GM19099 (cell line): ENCODE measurements around the gene FAM120B.

Experiments used
- POLR2A ChIP-seq: IDR thresholded peaks from 3 replicates; pipeline ENCODE4 v1.6.1; 2011; ENCODE audit warnings: low read depth; ENCODE audit not compliant: insufficient read length; ENCODE audit errors: extremely low read depth

Gene FAM120B

DNA sequence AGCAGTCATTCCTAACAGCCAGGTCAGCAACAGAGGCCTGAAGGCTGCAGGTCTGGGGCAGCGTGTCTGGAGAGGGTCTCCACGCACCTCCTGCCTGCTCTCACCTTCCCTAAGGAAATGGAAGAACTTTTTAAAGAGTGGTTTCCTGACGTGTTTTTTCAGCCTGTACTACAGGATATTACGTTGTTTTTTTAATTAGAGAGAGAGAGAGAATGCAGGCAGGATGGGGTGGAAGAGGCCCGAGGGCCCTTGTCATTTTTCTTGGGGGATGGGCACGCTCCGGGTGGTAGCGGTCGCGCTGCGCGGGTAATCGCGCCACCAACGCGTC, 17.7 kb upstream of the FAM120B start:
- no peak for TF ChIP-seq POLR2A

GRCh38 chr6:170289180-170289931, 17.2 kb upstream of the FAM120B start:
- TF ChIP-seq POLR2A = no peak

GRCh38 chr6:170289951-170290295, 16.6 kb upstream of the FAM120B start:
- TF ChIP-seq POLR2A = no peak

- peak; percentile 53 for TF ChIP-seq POLR2A
Measured at GRCh38 chr6:170290296-170291128, 16.0 kb upstream of the FAM120B start, which contains the start of gene DLL1. TSS of gene DLL1 (minus strand) at chr6:170291078. CDS start at chr6:170290139, 939 bp downstream.

GRCh38 chr6:170291271-170292110, 15.1 kb upstream of the FAM120B start:
- no peak for TF ChIP-seq POLR2A

- TF ChIP-seq POLR2A = no peak
Measured at GRCh38 chr6:170292111-170292406, 14.5 kb upstream of the FAM120B start.

- no peak for TF ChIP-seq POLR2A
Measured at GRCh38 chr6:170292407-170293158, 14.0 kb upstream of the FAM120B start.

GRCh38 chr6:170293341-170294231, 13.0 kb upstream of the FAM120B start:
- no peak for TF ChIP-seq POLR2A

DNA sequence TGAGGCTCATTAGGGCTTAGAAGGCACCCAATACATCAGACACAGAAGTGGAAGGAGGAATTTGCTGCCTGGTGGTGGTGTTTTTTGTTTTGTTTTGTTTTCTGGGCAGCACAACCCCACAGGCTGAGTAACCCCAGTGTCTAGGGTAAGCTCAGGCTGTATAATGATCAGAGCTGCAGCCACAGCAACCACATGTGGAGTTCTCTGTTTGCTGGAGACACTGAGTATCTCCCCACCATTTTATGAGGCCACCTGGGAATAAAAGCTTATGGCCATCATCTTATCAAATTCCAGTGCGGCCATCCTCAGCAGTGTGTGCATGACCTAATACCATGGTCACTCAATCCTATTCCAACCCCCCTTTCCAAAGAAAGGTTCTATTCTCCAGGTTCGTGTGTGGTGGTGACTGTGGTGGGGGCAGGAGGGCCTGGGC, 12.2 kb upstream of the FAM120B start:
- TF ChIP-seq POLR2A = no peak

DNA sequence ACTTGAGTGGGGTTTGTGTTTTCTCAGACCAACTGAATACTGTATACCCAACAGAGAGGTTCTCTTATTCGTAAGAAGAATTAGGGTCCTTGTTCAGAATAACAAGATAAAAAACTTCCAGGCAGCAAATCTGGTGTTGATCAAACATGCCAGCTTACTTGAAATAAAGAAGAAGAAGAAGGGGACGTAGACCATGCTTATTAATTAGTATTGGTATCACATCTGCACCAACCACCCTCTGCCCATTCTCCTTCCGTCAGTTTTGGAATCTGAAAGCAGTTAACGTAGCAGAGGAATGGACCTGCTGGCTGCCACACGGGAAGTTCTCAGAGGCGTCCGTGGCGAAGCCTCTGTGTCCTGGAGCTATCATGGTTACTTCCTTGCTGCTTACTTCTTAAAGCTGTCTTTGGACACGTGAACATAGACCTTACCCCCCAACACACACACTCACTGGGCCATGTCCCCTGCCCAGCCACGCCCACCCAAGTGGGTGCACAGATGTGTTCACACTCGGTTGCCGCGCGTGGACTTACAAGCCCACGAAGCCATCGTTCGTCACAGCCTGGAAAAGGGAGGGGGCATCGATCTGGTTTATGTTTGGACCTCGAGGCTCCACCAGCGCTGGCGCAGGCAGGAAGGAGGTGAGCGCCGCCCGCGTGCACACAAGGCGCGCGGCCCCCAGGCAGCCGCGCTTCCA, 11.6 kb upstream of the FAM120B start:
- no peak for TF ChIP-seq POLR2A

DNA sequence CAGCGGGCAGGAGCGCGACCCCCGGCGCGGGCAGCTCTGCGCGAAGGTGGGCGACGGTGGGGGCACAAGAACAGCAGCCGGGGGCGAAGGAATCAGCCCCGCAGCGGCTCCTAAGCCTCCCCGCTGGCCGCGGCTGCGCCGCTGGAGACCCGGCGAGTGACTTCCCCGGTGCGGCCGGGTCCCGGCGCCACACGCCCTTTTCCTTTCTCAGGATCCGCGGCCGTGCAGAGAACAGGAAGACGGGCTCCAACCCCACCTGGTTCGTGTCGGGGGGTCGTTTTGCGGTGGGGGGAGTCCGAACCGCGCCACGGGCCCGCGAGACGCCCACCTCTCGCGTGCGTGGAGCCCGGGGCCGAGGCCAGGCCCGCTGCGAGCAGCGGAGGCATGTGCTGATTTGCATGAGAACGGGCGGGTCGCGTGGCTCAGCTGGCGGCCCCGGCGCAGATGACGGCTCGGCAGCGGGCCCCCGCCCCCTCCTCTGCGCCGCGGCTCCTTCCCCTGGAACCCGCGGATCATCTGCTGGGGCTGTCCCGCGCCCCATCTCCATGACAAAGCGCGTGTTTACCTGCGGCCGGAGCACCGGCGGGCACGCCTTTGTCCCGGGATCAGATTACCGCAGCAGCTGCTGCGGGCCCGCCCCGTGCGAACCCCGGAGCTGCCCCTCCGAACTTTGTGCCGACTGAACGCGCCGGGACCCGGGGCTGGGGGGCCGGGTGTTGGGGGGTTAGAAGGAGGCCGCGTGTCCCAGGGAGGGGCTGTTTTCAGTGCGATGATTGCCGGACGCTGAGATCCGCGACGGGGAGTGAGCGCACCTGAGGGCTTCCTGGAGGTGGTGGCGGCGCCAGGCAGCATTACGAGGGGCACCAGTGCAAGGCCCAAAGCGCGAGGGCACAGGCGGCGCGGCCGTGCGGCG, 10.8 kb upstream of the FAM120B start:
- no peak for TF ChIP-seq POLR2A

DNA sequence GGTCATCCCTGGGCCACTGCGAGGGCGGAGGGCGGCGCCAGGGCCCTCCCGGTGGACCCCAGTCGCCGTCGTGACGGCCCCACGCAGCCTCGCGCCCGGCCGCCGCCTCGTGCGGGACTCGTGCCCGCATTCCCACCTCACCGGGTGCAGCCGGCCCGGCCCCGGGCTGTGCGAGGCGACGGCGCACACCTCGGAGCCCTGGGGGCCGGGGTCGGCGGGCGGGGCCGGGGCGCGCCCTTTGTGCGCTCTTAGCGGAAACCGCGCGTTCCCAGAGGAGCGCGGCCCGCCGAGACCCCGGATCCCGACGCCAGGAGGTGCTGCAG, 10.2 kb upstream of the FAM120B start:
- TF ChIP-seq POLR2A = no peak

DNA sequence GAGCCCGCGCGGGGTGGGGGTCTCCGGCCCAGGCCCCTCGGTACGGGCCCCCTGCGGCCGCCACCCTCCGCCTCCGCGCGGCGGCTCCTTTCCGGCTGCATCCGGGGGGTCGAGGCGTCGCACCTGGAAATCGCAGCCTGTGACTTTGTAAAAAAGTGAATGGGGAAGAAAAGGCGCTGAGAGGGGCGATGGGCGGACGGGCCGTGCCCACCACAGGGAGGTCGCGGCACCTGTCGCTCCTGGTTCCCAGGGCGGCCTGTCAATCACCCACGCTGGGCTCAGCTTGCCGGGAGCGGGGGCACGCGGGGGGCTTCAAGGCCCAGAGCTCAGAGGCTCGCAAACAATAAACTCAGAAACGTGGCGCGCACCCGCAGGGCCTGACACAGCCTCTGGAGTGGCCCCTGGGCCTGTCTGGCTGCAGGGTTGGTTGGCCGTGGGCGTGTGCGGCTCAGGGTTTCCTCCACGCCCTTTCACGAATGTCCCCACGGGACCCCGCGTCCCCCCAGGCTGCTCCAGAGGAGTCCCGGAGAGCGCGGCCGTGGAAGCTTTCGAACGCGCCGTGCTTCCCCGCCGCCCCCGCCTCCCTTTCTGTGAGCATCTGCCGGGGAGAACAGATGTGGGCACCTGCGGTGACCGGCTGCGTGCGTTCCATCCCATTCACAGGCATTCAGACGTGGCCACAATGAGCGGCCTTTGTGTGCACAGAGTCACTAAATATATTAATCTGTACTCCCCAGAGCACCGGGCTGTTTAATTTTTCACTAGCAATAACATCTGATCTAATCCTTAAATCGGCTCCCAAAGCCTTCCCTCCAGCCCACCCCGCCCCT, 9.6 kb upstream of the FAM120B start:
- TF ChIP-seq POLR2A = no peak
